KMS-11 (cell line): ENCODE measurements around the gene MCTP2.

Experiments used
- H2AFZ ChIP-seq: fragments of 200-600 bp; sonication (generic); 2 replicates; pipeline ENCODE4 v1.6.1; 2016; ENCODE audit warnings: antibody characterized with exemption, mixed run types, low read depth
- H3K27ac ChIP-seq: fragments of 200-600 bp; sonication (generic); 2 replicates; pipeline ENCODE4 v1.6.1; 2016; ENCODE audit warnings: mild to moderate bottlenecking, mixed run types
- H3K27me3 ChIP-seq: fragments of 200-600 bp; sonication (generic); 2 replicates; pipeline ENCODE4 v1.6.1; 2017; ENCODE audit warnings: mild to moderate bottlenecking, low read depth, mixed run types, moderate library complexity; ENCODE audit not compliant: insufficient read depth
- H3K36me3 ChIP-seq: fragments of 200-600 bp; sonication (generic); 2 replicates; pipeline ENCODE4 v1.6.1; 2017; ENCODE audit warnings: mild to moderate bottlenecking, mixed run types; ENCODE audit not compliant: insufficient read depth
- H3K4me1 ChIP-seq: fragments of 200-600 bp; sonication (generic); 2 replicates; pipeline ENCODE4 v1.6.1; 2016; ENCODE audit warnings: mild to moderate bottlenecking, low read depth, mixed run types; ENCODE audit not compliant: poor library complexity, severe bottlenecking
- H3K4me2 ChIP-seq: fragments of 200-600 bp; sonication (generic); 2 replicates; pipeline ENCODE4 v1.7.0; 2016; ENCODE audit warnings: mild to moderate bottlenecking, mixed run types
- H3K4me3 ChIP-seq: fragments of 200-600 bp; sonication (generic); IDR thresholded peaks from 2 replicates; pipeline ENCODE4 v1.6.1; 2017; ENCODE audit warnings: low read depth, low read length, mixed read lengths; ENCODE audit not compliant: insufficient read depth
- H3K79me2 ChIP-seq: fragments of 200-600 bp; sonication (generic); 2 replicates; pipeline ENCODE4 v1.6.1; 2016; ENCODE audit warnings: low read depth, mixed run types; ENCODE audit not compliant: insufficient read depth
- H3K9ac ChIP-seq: fragments of 200-600 bp; sonication (generic); 2 replicates; pipeline ENCODE4 v1.6.1; 2016; ENCODE audit warnings: mild to moderate bottlenecking, mixed run types
- H4K20me1 ChIP-seq: fragments of 200-600 bp; sonication (generic); 2 replicates; pipeline ENCODE4 v1.6.1; 2016; ENCODE audit warnings: mild to moderate bottlenecking, mixed run types; ENCODE audit not compliant: insufficient read depth
- TF ChIP-seq, protein P1 (sequence below): fragments of 200-600 bp; sonication (generic); conservative IDR thresholded peaks from 2 replicates; pipeline ENCODE4 v1.6.1; 2017; ENCODE audit warnings: low read depth, mild to moderate bottlenecking, antibody characterized with exemption, low read length, moderate library complexity, mixed read lengths

The MCTP2 gene

GRCh38 chr15:94367726-94368535 lies 136.6 kb downstream of the MCTP2 start:
- Histone ChIP-seq H3K4me2 (no peak overlapping the region), H2AFZ (no peak overlapping the region), H3K36me3 (no peaks in the 10 kb centered on the region), H3K4me1 (no peaks in the 10 kb centered on the region), H3K27me3 (no peaks in the 10 kb centered on the region), H4K20me1 (no peaks in the 10 kb centered on the region), H3K4me3 (no peak overlapping the region), H3K79me2 (no peaks in the 10 kb centered on the region), H3K9ac (no peak overlapping the region), H3K27ac (no peak overlapping the region)
- TF ChIP-seq, protein P1, sequence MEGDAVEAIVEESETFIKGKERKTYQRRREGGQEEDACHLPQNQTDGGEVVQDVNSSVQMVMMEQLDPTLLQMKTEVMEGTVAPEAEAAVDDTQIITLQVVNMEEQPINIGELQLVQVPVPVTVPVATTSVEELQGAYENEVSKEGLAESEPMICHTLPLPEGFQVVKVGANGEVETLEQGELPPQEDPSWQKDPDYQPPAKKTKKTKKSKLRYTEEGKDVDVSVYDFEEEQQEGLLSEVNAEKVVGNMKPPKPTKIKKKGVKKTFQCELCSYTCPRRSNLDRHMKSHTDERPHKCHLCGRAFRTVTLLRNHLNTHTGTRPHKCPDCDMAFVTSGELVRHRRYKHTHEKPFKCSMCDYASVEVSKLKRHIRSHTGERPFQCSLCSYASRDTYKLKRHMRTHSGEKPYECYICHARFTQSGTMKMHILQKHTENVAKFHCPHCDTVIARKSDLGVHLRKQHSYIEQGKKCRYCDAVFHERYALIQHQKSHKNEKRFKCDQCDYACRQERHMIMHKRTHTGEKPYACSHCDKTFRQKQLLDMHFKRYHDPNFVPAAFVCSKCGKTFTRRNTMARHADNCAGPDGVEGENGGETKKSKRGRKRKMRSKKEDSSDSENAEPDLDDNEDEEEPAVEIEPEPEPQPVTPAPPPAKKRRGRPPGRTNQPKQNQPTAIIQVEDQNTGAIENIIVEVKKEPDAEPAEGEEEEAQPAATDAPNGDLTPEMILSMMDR = no peak

DNA sequence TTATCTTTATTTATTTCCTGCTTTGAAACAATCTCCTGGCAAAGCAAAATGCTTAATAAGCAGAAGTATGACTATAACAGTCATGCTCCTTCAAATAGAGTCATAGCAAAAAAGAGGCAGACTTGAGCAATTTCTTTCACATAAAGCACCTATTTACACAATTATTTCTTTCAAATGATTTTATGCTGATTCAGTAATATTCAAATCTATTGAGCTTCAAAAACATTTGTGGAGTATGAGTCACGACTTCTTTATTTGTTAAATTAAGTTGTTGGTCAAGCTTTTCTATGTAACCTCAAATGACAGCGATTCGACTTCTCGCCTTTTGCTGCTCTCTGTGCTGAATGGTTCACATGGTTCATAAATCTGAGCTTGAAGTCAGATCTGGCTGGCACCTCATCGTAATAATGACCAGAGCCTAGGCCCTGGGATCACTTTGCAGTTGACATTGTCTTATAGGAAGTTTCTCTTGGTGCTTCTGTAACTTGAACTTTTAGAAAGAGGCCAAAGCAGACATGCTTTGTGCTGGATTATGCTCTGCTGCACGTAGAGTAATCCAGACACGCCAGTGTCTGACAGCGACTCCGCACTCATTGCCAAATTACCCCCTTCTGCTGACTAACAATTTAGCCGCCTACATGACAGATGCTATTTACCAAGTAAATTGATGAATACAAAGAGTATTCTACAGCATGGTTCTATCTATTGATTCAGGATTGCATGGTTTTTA lies 139.0 kb downstream of the MCTP2 start:
- no peak overlapping the region for H3K4me2 ChIP-seq
- no peaks in the 10 kb centered on the region for H3K36me3 ChIP-seq
- H3K79me2 ChIP-seq = no peaks in the 10 kb centered on the region
- H4K20me1 ChIP-seq = no peaks in the 10 kb centered on the region
- no peaks in the 10 kb centered on the region for H3K4me1 ChIP-seq
- TF ChIP-seq, protein P1 = no peak
- no peak overlapping the region for H3K27ac ChIP-seq
- H2AFZ ChIP-seq = no peak overlapping the region
- H3K4me3 ChIP-seq = no peak overlapping the region
- H3K27me3 ChIP-seq = no peaks in the 10 kb centered on the region
- H3K9ac ChIP-seq = no peak overlapping the region

GRCh38 chr15:94370936-94371285 lies 139.6 kb downstream of the MCTP2 start:
- TF ChIP-seq, protein P1 = no peak
- H3K4me2 ChIP-seq = no peak overlapping the region
- H3K79me2 ChIP-seq = no peaks in the 10 kb centered on the region
- H3K36me3 ChIP-seq = no peaks in the 10 kb centered on the region
- no peak overlapping the region for H3K27ac ChIP-seq
- H4K20me1 ChIP-seq = no peaks in the 10 kb centered on the region
- no peak overlapping the region for H2AFZ ChIP-seq
- no peak overlapping the region for H3K9ac ChIP-seq
- no peaks in the 10 kb centered on the region for H3K4me1 ChIP-seq
- no peak overlapping the region for H3K4me3 ChIP-seq
- H3K27me3 ChIP-seq = no peaks in the 10 kb centered on the region

- Histone ChIP-seq H3K4me3 (no peak overlapping the region), H3K79me2 (no peaks in the 10 kb centered on the region), H3K4me2 (no peak overlapping the region), H3K27ac (no peak overlapping the region), H3K4me1 (no peaks in the 10 kb centered on the region), H4K20me1 (no peaks in the 10 kb centered on the region), H3K36me3 (no peaks in the 10 kb centered on the region), H2AFZ (no peak overlapping the region), H3K9ac (no peak overlapping the region), H3K27me3 (no peaks in the 10 kb centered on the region)
- TF ChIP-seq, protein P1 = no peak
Measured at GRCh38 chr15:94372821-94373220, 141.5 kb downstream of the MCTP2 start.
